Peyer's patch (tissue), 4 donors: ENCODE data around the gene AIF1L. TPM values are rescaled to one million over a fixed set of nuclear protein-coding genes. Genes with fewer than 3 reads are reported as not detected.

Experiments
- DNase-seq, 3 donors: peaks; one replicate each; pipeline ENCODE4 v3.0.0-alpha.2; 2017 to 2019
- H3K27ac ChIP-seq, 4 donors: fragments of 200-600 bp; sonication (generic); one replicate each; pipeline ENCODE4 v1.5.1; 2016 to 2019
- H3K27me3 ChIP-seq, 2 donors: fragments of 200-600 bp; sonication (generic); one replicate each; pipeline ENCODE4 v1.5.1; 2019
- H3K36me3 ChIP-seq, 3 donors: fragments of 200-600 bp; sonication (generic); one replicate each; pipeline ENCODE4 v1.5.1; 2016 to 2019
- H3K4me1 ChIP-seq, 4 donors: fragments of 200-600 bp; sonication (generic); one replicate each; pipeline ENCODE4 v1.5.1; 2016 to 2019
- H3K4me3 ChIP-seq, 4 donors: fragments of 200-600 bp; sonication (generic); 1 replicate in 3 of 4; 2 replicates in 1 of 4; pipeline ENCODE4 v1.5.1; 2016 to 2019; ENCODE audit warnings: mild to moderate bottlenecking in 1 of 4
- H3K9me3 ChIP-seq, 4 donors: fragments of 200-600 bp; sonication (generic); one replicate each; pipeline ENCODE4 v1.5.1; 2016 to 2019; ENCODE audit warnings: mild to moderate bottlenecking in 1 of 4
- POLR2A ChIP-seq, 2 donors: fragments of 450-650 bp; IDR thresholded peaks; one replicate each; pipeline ENCODE4 v1.5.1; 2017; ENCODE audit warnings: antibody characterized with exemption in 2 of 2, mild to moderate bottlenecking in 2 of 2, moderate library complexity in 2 of 2
- total RNA-seq, 4 donors: library from RNA; depleted of rRNA; stranded (reverse); fragments of >200 nt; gene quantifications; one replicate each; pipeline ENCODE4 v1.1.0, GENCODE V29; 2016
- TF ChIP-seq, protein P1 (sequence below), 6 experiments: fragments of 450-650 bp in 4 of 6; fragments of 200-600 bp in 2 of 6; sonication (generic) in 1 of 6; IDR thresholded peaks; one replicate each; pipeline ENCODE4 v1.5.1; 2017 to 2019; ENCODE audit warnings: antibody characterized with exemption in 6 of 6, mild to moderate bottlenecking in 3 of 6, moderate library complexity in 1 of 6

AIF1L gene
- total RNA-seq, 4 donors from 2014 or later: 1.5 to 10.7 (median 2.8) TPM

DNA sequence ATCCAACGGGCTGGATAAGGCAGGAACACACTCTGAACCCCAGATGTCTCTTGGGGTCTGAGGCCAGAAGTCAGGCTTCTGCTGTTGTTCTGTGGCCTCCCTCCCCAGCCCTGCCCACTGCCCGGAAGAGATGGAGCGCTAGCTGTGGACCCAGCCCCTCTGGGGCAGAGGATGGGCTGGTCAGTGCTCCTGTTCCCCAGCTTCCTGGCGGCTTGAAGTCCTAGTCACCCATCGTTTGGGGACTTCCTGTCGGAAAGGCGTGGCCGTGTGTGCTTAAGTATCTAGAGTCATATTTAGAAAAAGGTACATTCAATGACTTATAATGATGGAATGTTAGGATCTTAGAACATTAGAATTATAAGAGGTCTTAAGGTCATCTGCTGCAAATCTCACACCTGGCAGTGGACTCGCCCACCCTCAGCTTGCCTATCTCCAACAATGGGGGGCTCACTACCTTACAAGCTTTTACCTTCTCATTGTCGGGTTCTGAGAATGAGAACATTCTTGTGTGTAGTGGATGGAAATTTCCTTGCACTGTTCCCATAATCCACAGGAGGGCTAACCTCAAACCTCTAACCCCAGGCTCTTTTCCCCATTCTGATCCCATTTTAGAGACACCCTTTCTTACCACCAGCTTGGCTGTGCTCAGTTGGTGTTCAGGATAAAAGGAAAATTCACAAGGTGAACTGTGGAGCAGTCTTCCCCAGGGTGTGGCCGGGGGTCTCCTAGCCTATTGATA lies 13.4 kb upstream of the AIF1L start:
- no peak overlapping the region for H3K27ac ChIP-seq

DNA sequence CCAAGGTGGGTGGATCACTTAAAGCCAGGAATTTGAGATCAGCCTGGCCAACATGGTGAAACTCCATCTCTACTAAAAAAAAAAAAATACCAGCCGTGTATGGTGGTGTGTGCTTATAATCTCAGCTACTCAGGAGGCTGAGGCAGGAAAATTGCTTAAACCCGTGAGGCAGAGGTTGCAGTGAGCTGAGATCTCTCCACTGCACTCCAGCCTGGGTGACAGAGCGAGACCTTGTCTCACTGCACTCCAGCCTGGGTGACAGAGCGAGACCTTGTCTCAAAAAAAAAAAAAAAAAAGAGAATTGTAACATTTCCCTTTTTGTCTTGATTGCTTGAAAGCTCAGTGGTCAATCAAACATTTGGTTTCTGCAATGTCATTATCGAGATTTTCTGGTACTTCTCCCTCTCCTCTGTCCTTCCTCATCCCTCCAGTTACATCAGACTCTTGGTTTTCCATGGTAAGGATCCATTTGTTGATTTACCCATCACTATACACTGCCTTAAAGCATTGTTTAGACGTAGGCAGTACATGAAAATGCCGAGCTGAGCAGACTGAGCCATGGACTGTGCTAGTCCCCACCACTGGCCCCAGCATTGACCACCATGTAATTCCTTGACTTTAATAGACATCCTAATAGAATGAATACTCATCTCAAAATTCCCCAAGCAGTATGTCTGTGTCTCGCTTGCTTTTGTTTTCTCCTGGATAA lies 11.5 kb upstream of the AIF1L start:
- no peaks in the 10 kb centered on the region for H3K4me1 ChIP-seq
- H3K4me3 ChIP-seq: no peak overlapping the region
- H3K27me3 ChIP-seq: no peaks in the 10 kb centered on the region
- no peak for DNase-seq
- TF ChIP-seq POLR2A (IDR thresholded peaks at IDR 0.05): no peak
- TF ChIP-seq, protein P1, sequence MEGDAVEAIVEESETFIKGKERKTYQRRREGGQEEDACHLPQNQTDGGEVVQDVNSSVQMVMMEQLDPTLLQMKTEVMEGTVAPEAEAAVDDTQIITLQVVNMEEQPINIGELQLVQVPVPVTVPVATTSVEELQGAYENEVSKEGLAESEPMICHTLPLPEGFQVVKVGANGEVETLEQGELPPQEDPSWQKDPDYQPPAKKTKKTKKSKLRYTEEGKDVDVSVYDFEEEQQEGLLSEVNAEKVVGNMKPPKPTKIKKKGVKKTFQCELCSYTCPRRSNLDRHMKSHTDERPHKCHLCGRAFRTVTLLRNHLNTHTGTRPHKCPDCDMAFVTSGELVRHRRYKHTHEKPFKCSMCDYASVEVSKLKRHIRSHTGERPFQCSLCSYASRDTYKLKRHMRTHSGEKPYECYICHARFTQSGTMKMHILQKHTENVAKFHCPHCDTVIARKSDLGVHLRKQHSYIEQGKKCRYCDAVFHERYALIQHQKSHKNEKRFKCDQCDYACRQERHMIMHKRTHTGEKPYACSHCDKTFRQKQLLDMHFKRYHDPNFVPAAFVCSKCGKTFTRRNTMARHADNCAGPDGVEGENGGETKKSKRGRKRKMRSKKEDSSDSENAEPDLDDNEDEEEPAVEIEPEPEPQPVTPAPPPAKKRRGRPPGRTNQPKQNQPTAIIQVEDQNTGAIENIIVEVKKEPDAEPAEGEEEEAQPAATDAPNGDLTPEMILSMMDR (IDR thresholded peaks at IDR 0.05): no peak
- no peak overlapping the region for H3K27ac ChIP-seq
- H3K36me3 ChIP-seq: no peaks in the 10 kb centered on the region
- no peaks in the 10 kb centered on the region for H3K9me3 ChIP-seq

More for the DNA sequence above, 13.4 kb upstream of the AIF1L start:
- Histone ChIP-seq H3K9me3 (no peaks in the 10 kb centered on the region), H3K4me3 (no peak overlapping the region), H3K36me3 (no peaks in the 10 kb centered on the region), H3K27me3 (no peaks in the 10 kb centered on the region), H3K4me1 (no peaks in the 10 kb centered on the region)
- DNase-seq: no peak
- no peak for TF ChIP-seq POLR2A (IDR thresholded peaks at IDR 0.05)
- TF ChIP-seq, protein P1 (IDR thresholded peaks at IDR 0.05): no peak

DNA sequence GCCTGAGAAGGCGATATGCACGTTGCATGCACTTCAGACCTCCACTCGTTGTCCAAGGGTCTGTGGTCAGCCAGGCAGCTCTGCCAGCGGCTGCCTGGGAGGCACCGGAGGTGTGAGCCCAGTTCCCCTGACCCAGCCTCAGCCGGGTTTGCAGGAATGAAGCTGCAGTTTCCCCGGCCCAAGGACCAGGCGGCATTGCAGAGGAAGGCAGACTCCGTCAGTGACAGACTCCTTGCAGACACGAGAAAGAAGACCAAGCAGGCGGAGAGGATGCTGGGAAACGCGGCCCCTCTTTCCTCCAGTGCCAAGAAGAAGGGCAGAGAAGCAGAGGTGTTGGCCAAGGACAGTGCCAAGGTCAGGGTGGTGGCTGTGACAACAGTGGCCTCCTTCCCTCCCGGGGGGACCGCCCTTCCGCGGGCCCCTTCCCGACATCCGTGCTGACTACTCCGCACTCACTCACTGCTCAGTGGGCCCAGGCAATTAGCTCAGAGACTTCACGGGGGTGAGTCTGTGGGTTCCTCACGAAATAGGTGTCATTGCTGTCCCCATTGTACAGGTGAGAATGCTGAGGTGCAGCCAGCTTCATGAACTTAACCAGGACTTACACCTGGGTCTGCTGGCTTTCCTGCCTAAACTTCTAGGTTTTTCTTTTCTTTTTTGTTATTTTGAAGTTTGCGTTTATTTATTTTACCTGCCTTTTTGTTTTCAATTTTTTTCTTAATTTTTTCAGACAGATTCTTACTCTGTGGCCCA lies 10.8 kb upstream of the AIF1L start:
- Histone ChIP-seq H3K27me3 (no peaks in the 10 kb centered on the region), H3K4me3 (no peak overlapping the region), H3K36me3 (no peaks in the 10 kb centered on the region), H3K9me3 (no peaks in the 10 kb centered on the region), H3K4me1 (no peaks in the 10 kb centered on the region), H3K27ac (no peak overlapping the region)
- TF ChIP-seq, protein P1 (IDR thresholded peaks at IDR 0.05): no peak
- TF ChIP-seq POLR2A (IDR thresholded peaks at IDR 0.05): no peak
- DNase-seq: no peak

DNA sequence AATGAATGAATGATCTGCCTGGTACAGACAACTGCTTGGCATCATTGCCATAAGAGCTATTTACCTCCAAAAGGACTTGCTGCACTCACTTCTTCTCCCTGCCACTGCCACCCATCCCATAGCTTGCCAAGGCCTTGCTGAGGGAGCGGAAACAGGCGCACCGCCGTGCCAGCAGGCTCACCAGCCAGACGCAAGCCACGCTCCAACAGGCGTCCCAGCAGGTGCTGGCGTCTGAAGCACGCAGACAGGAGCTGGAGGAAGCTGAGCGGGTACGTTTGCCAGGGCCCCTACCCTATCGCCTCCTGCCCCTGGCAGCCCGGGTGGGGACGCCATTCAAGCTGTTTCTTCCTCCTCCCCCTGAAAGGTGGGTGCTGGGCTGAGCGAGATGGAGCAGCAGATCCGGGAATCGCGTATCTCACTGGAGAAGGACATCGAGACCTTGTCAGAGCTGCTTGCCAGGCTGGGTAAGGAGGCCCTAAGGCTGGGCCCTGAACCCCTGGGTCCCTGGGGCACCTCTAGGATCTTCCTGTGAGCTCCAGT lies 8.9 kb upstream of the AIF1L start:
- TF ChIP-seq POLR2A (IDR thresholded peaks at IDR 0.05): no peak
- TF ChIP-seq, protein P1 (IDR thresholded peaks at IDR 0.05): no peak
- H3K27ac ChIP-seq: no peak overlapping the region
- no peaks in the 10 kb centered on the region for H3K27me3 ChIP-seq
- no peaks in the 10 kb centered on the region for H3K9me3 ChIP-seq
- H3K36me3 ChIP-seq: no peaks in the 10 kb centered on the region
- H3K4me1 ChIP-seq: no peaks in the 10 kb centered on the region
- no peak for DNase-seq
- H3K4me3 ChIP-seq: no peak overlapping the region

DNA sequence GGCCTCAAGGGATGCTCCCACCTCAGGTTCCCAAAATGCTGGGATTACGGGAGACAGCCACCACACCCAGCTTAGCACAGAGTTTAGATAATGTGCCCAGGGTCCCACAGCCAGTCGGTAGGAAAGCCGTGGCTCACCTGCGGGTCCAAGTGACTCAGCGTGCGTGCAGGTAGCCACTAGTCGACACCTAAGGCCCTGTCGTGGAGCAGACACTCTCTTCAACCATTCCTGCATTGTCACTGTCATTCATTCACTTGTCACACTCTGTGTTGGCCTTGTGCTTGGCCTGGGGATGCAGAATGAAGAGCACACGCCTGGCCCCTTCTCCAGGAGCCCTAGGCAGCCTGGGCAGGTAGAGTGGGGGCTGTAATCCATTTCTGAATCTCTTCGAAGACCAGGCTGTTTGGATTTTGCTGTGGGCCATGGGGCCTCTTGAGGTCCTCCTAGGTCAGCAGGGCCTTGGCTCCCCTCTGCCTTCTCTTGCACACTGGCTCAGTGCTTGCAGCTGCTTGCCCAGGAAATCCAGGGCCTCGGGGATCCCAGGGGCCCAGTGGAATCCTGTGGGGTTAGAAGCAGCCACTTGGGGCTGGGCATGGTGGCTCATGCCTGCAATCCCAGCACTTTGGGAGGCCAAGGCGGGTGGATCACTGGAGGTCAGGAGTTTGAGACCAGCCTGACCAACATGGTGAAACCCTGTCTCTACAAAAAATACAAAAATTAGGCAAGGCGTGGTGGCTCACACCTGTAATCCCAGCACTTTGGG lies 6.1 kb upstream of the AIF1L start:
- DNase-seq: no peak
- H3K9me3 ChIP-seq: no peaks in the 10 kb centered on the region
- TF ChIP-seq, protein P1 (IDR thresholded peaks at IDR 0.05): no peak
- no peak for TF ChIP-seq POLR2A (IDR thresholded peaks at IDR 0.05)

More for the DNA sequence above, 6.1 kb upstream of the AIF1L start:
- Histone ChIP-seq H3K27me3 (no peaks in the 10 kb centered on the region), H3K4me1 (no peaks in the 10 kb centered on the region), H3K36me3 (no peaks in the 10 kb centered on the region), H3K4me3 (no peak overlapping the region), H3K27ac (no peak overlapping the region)
